ENCODE measurements around the gene CRMP1.

Gene CRMP1

DNA sequence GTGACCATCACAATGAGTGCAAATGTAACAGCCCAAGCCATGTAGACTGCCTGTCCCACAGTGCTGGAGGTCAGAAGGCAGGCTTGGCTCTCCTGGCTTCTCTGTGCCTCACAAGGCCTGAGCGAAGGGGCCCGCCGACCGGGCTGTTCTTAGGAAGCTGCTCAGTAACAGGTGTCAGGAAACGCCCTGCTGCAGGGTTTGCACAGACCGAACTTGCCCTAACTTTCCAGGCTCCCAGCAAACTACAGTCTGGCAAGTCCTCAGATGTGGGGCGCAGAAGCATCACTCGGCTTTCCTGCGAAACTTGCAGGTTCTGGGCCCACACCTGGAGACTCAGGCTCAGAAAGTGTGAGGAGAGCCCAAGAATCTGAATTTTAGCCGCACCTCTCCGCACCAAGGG, 87.6 kb downstream of the CRMP1 start:
- Histone ChIP-seq H3K4me1 (ENCODE audit: insufficient read depth, low read length, poor library complexity, severe bottlenecking) (no peaks in the 10 kb centered on the region), H3K27me3 (ENCODE audit: insufficient read depth, low read length, poor library complexity, severe bottlenecking) (no peaks in the 10 kb centered on the region), H3K9me2 (replicated peaks; ENCODE audit: low read depth, low read length) (no peaks in the 10 kb centered on the region), H2AFZ (ENCODE audit: low read length) (no peak overlapping the region), H3K36me3 (ENCODE audit: insufficient read depth, low read length) (no peaks in the 10 kb centered on the region), H4K20me1 (ENCODE audit: insufficient read depth, low read length, poor library complexity, severe bottlenecking) (no peaks in the 10 kb centered on the region), H3K79me2 (ENCODE audit: insufficient read depth, low read length) (no peaks in the 10 kb centered on the region), H3K4me3 (ENCODE audit: low read length, poor library complexity, severe bottlenecking) (no peak overlapping the region), H3K9me3 (ENCODE audit: insufficient read depth, low read depth, low read length) (no peaks in the 10 kb centered on the region), H3K9ac (ENCODE audit: low read depth, low read length, poor library complexity, severe bottlenecking) (no peak overlapping the region), H3K4me2 (ENCODE audit: low read depth, low read length, poor library complexity, severe bottlenecking) (no peak overlapping the region), H3F3A (ENCODE audit: low read depth) (no peaks in the 10 kb centered on the region)
- TF ChIP-seq, protein P1, sequence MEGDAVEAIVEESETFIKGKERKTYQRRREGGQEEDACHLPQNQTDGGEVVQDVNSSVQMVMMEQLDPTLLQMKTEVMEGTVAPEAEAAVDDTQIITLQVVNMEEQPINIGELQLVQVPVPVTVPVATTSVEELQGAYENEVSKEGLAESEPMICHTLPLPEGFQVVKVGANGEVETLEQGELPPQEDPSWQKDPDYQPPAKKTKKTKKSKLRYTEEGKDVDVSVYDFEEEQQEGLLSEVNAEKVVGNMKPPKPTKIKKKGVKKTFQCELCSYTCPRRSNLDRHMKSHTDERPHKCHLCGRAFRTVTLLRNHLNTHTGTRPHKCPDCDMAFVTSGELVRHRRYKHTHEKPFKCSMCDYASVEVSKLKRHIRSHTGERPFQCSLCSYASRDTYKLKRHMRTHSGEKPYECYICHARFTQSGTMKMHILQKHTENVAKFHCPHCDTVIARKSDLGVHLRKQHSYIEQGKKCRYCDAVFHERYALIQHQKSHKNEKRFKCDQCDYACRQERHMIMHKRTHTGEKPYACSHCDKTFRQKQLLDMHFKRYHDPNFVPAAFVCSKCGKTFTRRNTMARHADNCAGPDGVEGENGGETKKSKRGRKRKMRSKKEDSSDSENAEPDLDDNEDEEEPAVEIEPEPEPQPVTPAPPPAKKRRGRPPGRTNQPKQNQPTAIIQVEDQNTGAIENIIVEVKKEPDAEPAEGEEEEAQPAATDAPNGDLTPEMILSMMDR (conservative IDR thresholded peaks at IDR 0.05; ENCODE audit: low read length), result no peak

DNA sequence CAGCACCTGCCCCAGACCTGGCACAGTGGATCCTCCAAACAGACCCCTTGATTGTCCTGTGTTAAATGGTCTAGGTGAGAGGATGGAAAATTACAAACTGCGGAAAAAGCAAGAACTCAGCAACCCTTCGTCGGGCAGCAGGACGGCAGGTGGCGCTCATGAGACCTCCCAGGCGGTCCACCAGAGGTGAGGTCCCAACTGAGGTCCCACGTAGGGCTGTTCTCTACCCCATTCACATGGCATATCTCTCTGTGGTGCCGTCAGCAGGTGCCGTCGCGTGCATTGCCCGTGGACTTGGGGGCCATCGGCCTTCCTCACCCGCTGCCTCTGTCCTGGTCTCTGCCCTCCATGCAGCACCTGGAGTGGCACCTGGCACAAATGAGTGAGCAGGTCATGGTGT, 88.2 kb downstream of the CRMP1 start:
- Histone ChIP-seq H3K4me1 (ENCODE audit: insufficient read depth, low read length, poor library complexity, severe bottlenecking) (no peaks in the 10 kb centered on the region), H2AFZ (ENCODE audit: low read length) (no peak overlapping the region), H3K27me3 (ENCODE audit: insufficient read depth, low read length, poor library complexity, severe bottlenecking) (no peaks in the 10 kb centered on the region), H3K4me2 (ENCODE audit: low read depth, low read length, poor library complexity, severe bottlenecking) (no peak overlapping the region), H3F3A (ENCODE audit: low read depth) (no peaks in the 10 kb centered on the region), H3K36me3 (ENCODE audit: insufficient read depth, low read length) (no peaks in the 10 kb centered on the region), H3K9ac (ENCODE audit: low read depth, low read length, poor library complexity, severe bottlenecking) (no peak overlapping the region), H3K4me3 (ENCODE audit: low read length, poor library complexity, severe bottlenecking) (no peak overlapping the region), H4K20me1 (ENCODE audit: insufficient read depth, low read length, poor library complexity, severe bottlenecking) (no peaks in the 10 kb centered on the region), H3K79me2 (ENCODE audit: insufficient read depth, low read length) (no peaks in the 10 kb centered on the region), H3K9me3 (ENCODE audit: insufficient read depth, low read depth, low read length) (no peaks in the 10 kb centered on the region), H3K9me2 (replicated peaks; ENCODE audit: low read depth, low read length) (no peaks in the 10 kb centered on the region)
- TF ChIP-seq EZH2phosphoT487 (IDR thresholded peaks at IDR 0.05; ENCODE audit: borderline replicate concordance), result no peak
- TF ChIP-seq, protein P1 (conservative IDR thresholded peaks at IDR 0.05; ENCODE audit: low read length), result no peak

DNA sequence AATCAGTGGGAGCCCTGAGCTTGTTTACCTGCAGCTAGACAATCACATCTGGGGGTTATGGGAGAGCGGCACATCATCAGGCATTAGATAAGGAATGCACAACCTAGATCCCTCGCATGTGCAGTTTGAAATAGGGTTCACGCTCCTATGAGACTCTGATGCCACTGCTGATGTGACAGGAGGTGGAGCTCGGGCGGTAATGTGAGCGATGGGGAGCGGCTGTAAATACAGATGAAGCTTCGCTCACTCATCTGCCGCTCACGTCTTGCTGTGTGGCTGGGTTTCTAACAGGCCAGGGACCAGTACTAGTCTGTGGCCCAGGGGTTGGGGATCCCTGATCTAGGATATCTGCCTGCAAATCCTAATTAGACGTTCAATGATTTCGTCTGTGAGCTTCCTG, 90.3 kb downstream of the CRMP1 start:
- no peaks in the 10 kb centered on the region for H3K9me3 ChIP-seq (ENCODE audit: insufficient read depth, low read depth, low read length)
- no peaks in the 10 kb centered on the region for H3K79me2 ChIP-seq (ENCODE audit: insufficient read depth, low read length)
- no peaks in the 10 kb centered on the region for H3K4me1 ChIP-seq (ENCODE audit: insufficient read depth, low read length, poor library complexity, severe bottlenecking)
- H3F3A ChIP-seq (ENCODE audit: low read depth), result no peaks in the 10 kb centered on the region
- H3K36me3 ChIP-seq (ENCODE audit: insufficient read depth, low read length), result no peaks in the 10 kb centered on the region
- no peak overlapping the region for H2AFZ ChIP-seq (ENCODE audit: low read length)
- no peaks in the 10 kb centered on the region for H3K27me3 ChIP-seq (ENCODE audit: insufficient read depth, low read length, poor library complexity, severe bottlenecking)
- H4K20me1 ChIP-seq (ENCODE audit: insufficient read depth, low read length, poor library complexity, severe bottlenecking), result no peaks in the 10 kb centered on the region
- TF ChIP-seq, protein P1 (conservative IDR thresholded peaks at IDR 0.05; ENCODE audit: low read length), result no peak
- TF ChIP-seq EZH2phosphoT487 (IDR thresholded peaks at IDR 0.05; ENCODE audit: borderline replicate concordance), result no peak
- H3K9ac ChIP-seq (ENCODE audit: low read depth, low read length, poor library complexity, severe bottlenecking), result no peak overlapping the region
- H3K4me2 ChIP-seq (ENCODE audit: low read depth, low read length, poor library complexity, severe bottlenecking), result no peak overlapping the region
- no peak overlapping the region for H3K4me3 ChIP-seq (ENCODE audit: low read length, poor library complexity, severe bottlenecking)
- H3K9me2 ChIP-seq (replicated peaks; ENCODE audit: low read depth, low read length), result no peaks in the 10 kb centered on the region

Data from Loucy (cell line).